GM12878 (cell line): ENCODE results near the gene ASIC3. TPM values are rescaled to one million over a fixed set of nuclear protein-coding genes. Genes with fewer than 3 reads are reported as not detected.

Experiments used
- ATAC-seq: fragments of 200-7000 bp; cut with Tn5 transposase; 3 replicates; pipeline ENCODE4 v1.9.1; 2020; ENCODE audit warnings: mild to moderate bottlenecking, moderate library complexity
- BruUV-seq: library from RNA; stranded (reverse); fragments of 400-500 nt; replicated peaks from 2 replicates; lab custom pipeline; 2021; lab: Mats Ljungman, UMichigan
- CTCF ChIA-PET: fragments of 300-600 bp; sonication (Branson Sonifier 250); formaldehyde crosslinking; extraction: SDS; loops from one replicate; lab custom pipeline; 2021; ENCODE audit warnings: inconsistent platforms; lab: Yijun Ruan, JAX
- POLR2A ChIA-PET: fragments of 350-600 bp; formaldehyde crosslinking; extraction: SDS; loops from one replicate; lab custom pipeline; 2021; ENCODE audit warnings: inconsistent platforms; lab: Charles Lee
- RAD21 ChIA-PET: fragments of 300-600 bp; sonication (Branson Sonifier 250); formaldehyde crosslinking; loops from one replicate; lab custom pipeline; 2023; ENCODE audit warnings: antibody characterized with exemption; ENCODE audit not compliant: unreplicated experiment; lab: Charles Lee
- SMC1A ChIA-PET: fragments of 300-600 bp; sonication (Branson Sonifier 250); formaldehyde crosslinking; loops from one replicate; lab custom pipeline; 2023; ENCODE audit not compliant: unreplicated experiment, uncharacterized antibody; lab: Charles Lee
- DNase-seq: peaks from one replicate; pipeline ENCODE4 v3.0.0-alpha.2; 2011; ENCODE audit warnings: low read depth, low spot score
- FAIRE-seq: peaks from 3 replicates; lab custom pipeline; 2011; peaks lifted over from hg19 to GRCh38; lab: Jason Lieb, UNC
- H2AFZ ChIP-seq: 2 replicates; pipeline ENCODE4 v1.6.0; 2011; ENCODE audit warnings: low read depth, low read length, control low read depth; ENCODE audit not compliant: control insufficient read depth
- H3K27ac ChIP-seq: 2 replicates; pipeline ENCODE4 v1.5.1; 2011; ENCODE audit warnings: control low read depth; ENCODE audit not compliant: control insufficient read depth, insufficient read depth
- H3K27me3 ChIP-seq, 2 experiments: replicated peaks in 1 of 2; 2 replicates each; pipeline versions ENCODE4 v1.6.0 to v1.6.1; 2011; ENCODE audit warnings: low read length in 1 of 2; ENCODE audit not compliant: control insufficient read depth in 2 of 2, insufficient read depth in 2 of 2
- H3K36me3 ChIP-seq, 2 experiments: 2 replicates each; pipeline ENCODE4 v1.5.1; 2011; ENCODE audit warnings: low read length in 1 of 2; ENCODE audit not compliant: control insufficient read depth in 2 of 2, insufficient read depth in 2 of 2
- H3K4me1 ChIP-seq: 2 replicates; pipeline ENCODE4 v1.6.1; 2011; ENCODE audit warnings: mild to moderate bottlenecking, low read length, moderate library complexity, mixed read lengths; ENCODE audit not compliant: control insufficient read depth, insufficient read depth
- H3K4me2 ChIP-seq: 2 replicates; pipeline ENCODE4 v1.6.0; 2011; ENCODE audit warnings: control low read depth; ENCODE audit not compliant: control insufficient read depth, insufficient read depth
- H3K4me3 ChIP-seq: fragments of 200-600 bp; sonication (generic); 2 replicates; pipeline ENCODE4 v1.5.1; 2016
- H3K79me2 ChIP-seq: 2 replicates; pipeline ENCODE4 v1.6.0; 2011; ENCODE audit warnings: low read length; ENCODE audit not compliant: control insufficient read depth, insufficient read depth
- H3K9ac ChIP-seq: 2 replicates; pipeline ENCODE4 v1.8.0; 2011; ENCODE audit warnings: low read length, control low read depth, mixed read lengths; ENCODE audit not compliant: control insufficient read depth, insufficient read depth
- H3K9me3 ChIP-seq: replicated peaks from 3 replicates; pipeline ENCODE4 v1.5.1; 2011; ENCODE audit warnings: mild to moderate bottlenecking, low read length; ENCODE audit not compliant: control insufficient read depth, insufficient read depth
- H4K20me1 ChIP-seq: 2 replicates; pipeline ENCODE4 v1.6.0; 2011; ENCODE audit not compliant: control insufficient read depth, insufficient read depth
- BACH1 ChIP-seq: fragments of 450-650 bp; IDR thresholded peaks from 2 replicates; pipeline ENCODE4 v1.6.1; 2017; ENCODE audit warnings: mild to moderate bottlenecking, borderline replicate concordance
- DPF2 ChIP-seq: fragments of 450-650 bp; IDR thresholded peaks from 2 replicates; pipeline ENCODE4 v1.6.1; 2017; ENCODE audit warnings: mild to moderate bottlenecking
- ESRRA ChIP-seq: IDR thresholded peaks from 2 replicates; pipeline ENCODE4 v1.6.1; 2012; ENCODE audit warnings: mild to moderate bottlenecking, low read length, improper control_type of control experiment
- JUND ChIP-seq: IDR thresholded peaks from 2 replicates; pipeline ENCODE4 v1.6.1; 2012; ENCODE audit warnings: low read depth, mild to moderate bottlenecking, low read length, improper control_type of control experiment, moderate library complexity
- MAX ChIP-seq: IDR thresholded peaks from 2 replicates; pipeline ENCODE4 v1.6.1; 2012; ENCODE audit warnings: low read depth, low read length, improper control_type of control experiment
- MEF2A ChIP-seq: IDR thresholded peaks from 2 replicates; pipeline ENCODE4 v1.6.1; 2011; ENCODE audit warnings: low read depth, mild to moderate bottlenecking, low read length, moderate library complexity; ENCODE audit not compliant: insufficient read depth
- SUZ12 ChIP-seq: fragments of 200-600 bp; sonication (generic); IDR thresholded peaks from one replicate; pipeline ENCODE4 v1.6.1; 2018; ENCODE audit warnings: antibody characterized with exemption, mild to moderate bottlenecking; ENCODE audit not compliant: unreplicated experiment
- USF1 ChIP-seq: IDR thresholded peaks from 2 replicates; pipeline ENCODE4 v1.6.1; 2011; ENCODE audit warnings: borderline replicate concordance, low read depth, mild to moderate bottlenecking, moderate library complexity, mixed read lengths, low read length; ENCODE audit not compliant: insufficient read depth; ENCODE audit errors: extremely low read length
- WRNIP1 ChIP-seq: IDR thresholded peaks from 2 replicates; pipeline ENCODE4 v1.6.1; 2011; ENCODE audit warnings: low read depth, low read length, improper control_type of control experiment, borderline replicate concordance
- WGBS: methylation state at CpG from one replicate; pipeline ENCODE4 v1.1.6; 2016; ENCODE audit warnings: low lambda C conversion rate; ENCODE audit not compliant: insufficient replicate concordance, insufficient coverage; ENCODE audit errors: missing lambda C conversion rate; 5-methylcytosine and 5-hydroxymethylcytosine counted together
- in situ Hi-C: fragments of 300-500 bp; cut with MboI; formaldehyde crosslinking; loops from 9 replicates; pipeline ENCODE4 v1.14.3; 2018; ENCODE audit warnings: mixed read lengths
- intact Hi-C: fragments of 100-400 bp; cut with micrococcal nuclease; formaldehyde crosslinking; loops from one replicate; pipeline ENCODE4 v1.14.2; 2022; ENCODE audit not compliant: unreplicated experiment
- polyA plus RNA-seq, 11 experiments: library from polyadenylated mRNA; depleted of rRNA in 4 of 11; unstranded in 6 of 11; stranded (reverse) in 5 of 11; fragments of >200 nt; fragmentation: Nextera tagmentation in 4 of 11; fragmentation: Illumina TruSeq in 1 of 11; extraction: Ambion mirVana in 4 of 11; extraction: Trizol in 1 of 11; gene quantifications; 1 replicate in 1 of 11; 2 replicates in 10 of 11; pipeline versions ENCODE4 v1.2.1 to v1.2.3, GENCODE V29; 2011 to 2016; ENCODE audit warnings: inconsistent platforms in 2 of 11, missing spikeins in 2 of 11, low read depth in 1 of 11
- total RNA-seq, 4 experiments: library from RNA; depleted of rRNA in 3 of 4; stranded (reverse); fragments of >200 nt in 3 of 4; fragmentation: Illumina TruSeq in 1 of 4; extraction: Trizol in 1 of 4; gene quantifications; 2 replicates each; pipeline versions ENCODE4 v1.2.1 to v1.2.3, GENCODE V29; 2013 to 2021

ASIC3 gene
- total and polyA plus RNA-seq, 10 of the 15 experiments (the other 5 are each of a cell fraction or from before 2014, with no cell fraction given) = 0.07 to 1.0 (median 0.44) TPM; not detected in 4

GRCh38 chr7:151091988-151092387 lies 43.7 kb downstream of the ASIC3 start:
- no TSS peak for BruUV-seq
- in situ Hi-C loops = no loop called here
- H3K4me3 ChIP-seq = no peak overlapping the region
- peaks cover 13% of the 10 kb centered on the region for H3K4me1 ChIP-seq
- H3K27ac ChIP-seq = no peak overlapping the region
- H4K20me1 ChIP-seq = no peaks in the 10 kb centered on the region; the same call in 1 of the 2 replicates
- TF ChIP-seq MAX = no peak
- TF ChIP-seq WRNIP1 = no peak
- no peak for TF ChIP-seq ESRRA
- no peak for TF ChIP-seq USF1
- no peak for TF ChIP-seq JUND
- no peak for TF ChIP-seq MEF2A
- TF ChIP-seq SUZ12 = no peak
- TF ChIP-seq BACH1 = no peak
- TF ChIP-seq DPF2 = no peak
- ChIA-PET RAD21 (no interaction called here), POLR2A (no interaction called here), SMC1A (no interaction called here), CTCF (interaction anchor here (1.5 to 3.4 kb wide), 2 partner anchors 14 to 18 kb away, joined by 4 to 19 read pairs; no protein-coding TSS in a partner anchor)
- intact Hi-C loops = no loop called here
- no peaks in the 10 kb centered on the region for H3K27me3 ChIP-seq
- no peak for DNase-seq
- H2AFZ ChIP-seq = no peak overlapping the region
- no peak for FAIRE-seq
- WGBS = 84% methylated on average over 14 of the region's 14 CpGs
- H3K79me2 ChIP-seq = peaks cover 75% of the 10 kb centered on the region
- ATAC-seq = no peak
- no peak overlapping the region for H3K9ac ChIP-seq
- H3K9me3 ChIP-seq = no peaks in the 10 kb centered on the region
- peaks cover 0 to 5% of the 10 kb centered on the region in 2 experiments; a peak in 2 of 4 replicates for H3K36me3 ChIP-seq
- no peak overlapping the region for H3K4me2 ChIP-seq
